GM18519 (cell line): Measurements from ENCODE around the gene DCUN1D5.

Experiments used
- ATAC-seq: cut with Tn5 transposase; IDR thresholded peaks from one replicate; pipeline ENCODE4 v1.9.1; 2021; ENCODE audit warnings: mild to moderate bottlenecking, moderate library complexity; ENCODE audit not compliant: unreplicated experiment, low FRiP score

The DCUN1D5 gene

GRCh38 chr11:103061656-103062055 is 30.3 kb downstream of the DCUN1D5 start:
- no peak for ATAC-seq

- ATAC-seq, result peak; percentile 61
Observed at GRCh38 chr11:103055221-103055890, 36.6 kb downstream of the DCUN1D5 start.

- ATAC-seq, result no peak
Observed at GRCh38 chr11:103053997-103054396, 38.0 kb downstream of the DCUN1D5 start.

- ATAC-seq, result no peak
Observed at GRCh38 chr11:103051981-103052380, 40.0 kb downstream of the DCUN1D5 start.

GRCh38 chr11:103051151-103051801 is 40.7 kb downstream of the DCUN1D5 start:
- ATAC-seq, result no peak

- no peak for ATAC-seq
Observed at GRCh38 chr11:103050351-103050750, 41.6 kb downstream of the DCUN1D5 start.

GRCh38 chr11:103047837-103048236 is 44.1 kb downstream of the DCUN1D5 start:
- no peak for ATAC-seq

- ATAC-seq, result no peak
Observed at GRCh38 chr11:103043826-103044678, 47.9 kb downstream of the DCUN1D5 start.

- ATAC-seq, result no peak
Observed at GRCh38 chr11:103042161-103042560, 49.8 kb downstream of the DCUN1D5 start.

- ATAC-seq, result peak; percentile 96
Observed at GRCh38 chr11:103035791-103036434, 56.0 kb downstream of the DCUN1D5 start.

GRCh38 chr11:103035216-103035615 is 56.7 kb downstream of the DCUN1D5 start:
- ATAC-seq, result no peak

- no peak for ATAC-seq
Observed at GRCh38 chr11:103031834-103032233, 60.1 kb downstream of the DCUN1D5 start.

- ATAC-seq, result no peak
Observed at GRCh38 chr11:103029401-103029800, 62.6 kb downstream of the DCUN1D5 start.

- peak; percentile 98 for ATAC-seq
Observed at GRCh38 chr11:103028304-103029020, 63.5 kb downstream of the DCUN1D5 start.

- ATAC-seq, result no peak
Observed at GRCh38 chr11:103024086-103024485, 67.9 kb downstream of the DCUN1D5 start.

GRCh38 chr11:103016031-103016430 is 75.9 kb downstream of the DCUN1D5 start:
- no peak for ATAC-seq

GRCh38 chr11:103013421-103013820 is 78.5 kb downstream of the DCUN1D5 start:
- ATAC-seq, result no peak
